GM04504 (cell line): ENCODE data around the gene NAV2.

Experiments used
- DNase-seq: peaks from one replicate; pipeline ENCODE4 v3.0.0-alpha.2; 2012; ENCODE audit warnings: low read depth

NAV2 gene

GRCh38 chr11:19976281-19976941 is 263.8 kb downstream of the NAV2 start:
- no peak for DNase-seq

DNA sequence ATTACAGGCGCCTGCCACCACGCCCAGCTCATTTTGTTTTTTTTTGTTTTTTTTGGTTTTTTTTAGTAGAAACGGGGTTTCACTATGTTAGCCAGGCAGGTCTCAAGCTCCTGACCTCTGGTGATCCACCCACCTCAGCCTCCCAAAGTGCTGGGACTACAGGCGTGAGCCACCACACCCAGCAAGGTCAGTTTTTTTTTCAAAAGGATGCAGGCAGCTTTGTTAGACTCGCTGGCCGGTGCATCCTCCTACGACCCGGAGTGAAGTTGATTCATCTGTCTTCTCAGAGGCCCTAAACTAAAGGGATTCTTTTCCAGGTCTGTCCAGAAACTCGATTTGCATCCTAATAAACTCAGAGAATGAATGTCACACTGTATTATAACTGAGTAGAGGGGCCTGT is 265.3 kb downstream of the NAV2 start:
- DNase-seq: no peak

- DNase-seq: peak; percentile 62
These were observed 266.3 kb downstream of the NAV2 start for GRCh38 chr11:19978668-19979518.

DNA sequence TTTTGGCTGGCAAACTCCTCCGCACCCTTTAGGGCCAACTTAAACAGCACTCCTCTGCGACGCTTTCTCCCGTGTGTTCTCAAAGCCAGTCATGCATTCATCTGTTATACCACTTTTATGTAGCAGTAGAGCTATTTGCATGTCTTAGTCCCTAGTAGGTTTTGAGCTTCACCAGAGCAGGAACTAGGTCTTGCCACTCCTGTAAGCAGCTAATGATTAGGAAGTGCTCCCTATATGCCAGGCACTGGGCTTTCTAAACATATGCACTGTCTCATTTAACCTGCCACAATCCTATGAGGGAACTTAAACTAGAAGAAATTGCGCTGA is 266.8 kb downstream of the NAV2 start:
- DNase-seq: no peak

GRCh38 chr11:19980388-19980787 is 267.8 kb downstream of the NAV2 start:
- no peak for DNase-seq

DNA sequence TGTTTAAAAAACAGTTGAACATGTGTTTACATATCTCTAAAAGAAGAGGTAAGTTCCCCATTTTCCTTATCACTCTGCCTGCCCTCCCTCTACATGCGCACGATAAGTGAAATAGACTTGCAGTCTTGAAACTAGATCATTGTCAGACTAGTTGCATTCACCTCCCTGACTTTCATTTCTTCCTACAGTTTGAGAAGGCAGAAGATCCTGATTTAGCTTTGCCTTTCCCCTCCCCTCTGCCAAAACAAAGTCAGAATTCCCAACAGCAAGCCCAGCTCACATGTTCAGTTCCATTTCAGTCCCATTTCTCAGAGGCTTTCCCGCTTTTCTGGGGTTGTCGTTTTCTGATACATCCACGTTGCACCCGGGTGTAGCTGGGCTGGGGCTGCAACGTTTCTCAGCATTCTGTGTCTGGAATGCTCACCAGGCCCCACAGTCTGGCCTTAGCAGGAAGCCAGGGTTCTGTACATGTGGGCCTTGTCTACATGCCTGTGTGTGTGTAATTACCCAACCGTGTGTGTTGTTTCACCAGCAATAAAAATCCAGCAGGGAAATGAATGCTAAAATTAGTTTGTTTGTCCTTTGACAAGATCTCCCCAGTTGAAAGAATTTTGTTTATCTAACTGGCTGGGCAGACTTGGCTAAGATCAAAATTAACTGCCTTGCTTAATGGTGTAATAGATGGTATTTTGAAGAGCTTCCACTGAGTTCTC is 268.5 kb downstream of the NAV2 start:
- peak; percentile 61 for DNase-seq

GRCh38 chr11:19982774-19983495 is 270.3 kb downstream of the NAV2 start:
- no peak for DNase-seq

- DNase-seq: no peak
These were observed 271.6 kb downstream of the NAV2 start for GRCh38 chr11:19984048-19984742.

DNA sequence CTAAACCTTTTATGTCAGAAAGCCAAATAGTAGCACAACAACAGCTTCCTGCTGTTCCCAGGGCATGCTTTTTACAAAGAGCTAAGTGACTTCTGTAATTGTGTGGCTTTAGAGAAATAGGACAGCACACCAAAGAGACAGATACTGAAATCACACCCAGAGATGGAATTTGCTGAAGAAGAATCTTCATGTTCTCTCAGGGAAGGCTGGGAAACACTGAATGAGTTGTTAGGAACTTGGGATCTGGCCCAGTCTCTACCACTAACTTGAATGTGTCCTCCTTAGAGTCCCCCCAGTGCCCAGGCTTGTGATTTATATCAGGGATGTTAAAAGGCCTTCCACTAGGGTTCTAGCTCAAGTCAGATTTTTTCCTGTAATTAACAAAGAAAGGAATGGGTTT is 272.5 kb downstream of the NAV2 start:
- DNase-seq: no peak

GRCh38 chr11:19987331-19987801 is 274.7 kb downstream of the NAV2 start:
- DNase-seq: no peak

DNA sequence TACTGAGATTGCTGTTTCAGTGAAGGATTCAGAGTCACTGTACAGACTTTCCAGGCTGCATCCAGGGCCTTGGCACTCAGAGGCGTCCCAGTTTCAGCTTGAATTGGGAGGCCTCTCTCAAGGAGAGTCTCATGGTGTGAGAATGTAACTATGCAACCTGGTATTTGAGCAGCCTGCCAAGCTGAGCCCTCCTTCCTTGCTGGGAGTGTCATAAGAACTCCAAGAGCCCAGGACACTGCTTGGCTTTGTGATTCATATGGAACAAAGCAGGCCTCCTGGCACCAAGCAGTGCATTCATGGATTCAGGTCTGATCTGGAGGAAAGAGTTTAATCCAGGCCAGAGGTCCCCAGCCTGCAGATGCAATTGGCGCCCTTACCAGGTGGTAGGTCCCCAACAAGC is 276.0 kb downstream of the NAV2 start:
- DNase-seq: peak; percentile 88

DNA sequence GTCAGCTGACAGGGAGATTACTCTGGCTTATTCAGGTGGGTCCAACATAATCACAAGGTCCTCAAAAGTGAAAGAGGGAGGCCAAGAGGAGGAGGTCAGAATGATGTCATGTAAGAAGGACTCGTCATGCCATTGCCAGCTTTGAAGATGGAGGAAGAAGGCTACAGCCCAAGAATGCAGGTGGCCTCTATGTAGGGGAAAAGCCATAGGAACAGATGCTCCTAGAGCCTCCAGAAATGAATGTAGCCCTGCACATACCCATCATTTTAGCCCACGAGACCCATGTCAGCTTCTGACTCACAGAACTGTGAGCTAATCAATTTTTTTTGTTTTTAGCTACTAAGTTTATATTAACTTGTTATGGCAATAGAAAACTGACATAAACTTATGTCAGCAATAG is 276.6 kb downstream of the NAV2 start:
- no peak for DNase-seq

GRCh38 chr11:19992162-19992561 is 279.5 kb downstream of the NAV2 start:
- no peak for DNase-seq

GRCh38 chr11:19992998-19993397 is 280.4 kb downstream of the NAV2 start:
- DNase-seq: no peak

DNA sequence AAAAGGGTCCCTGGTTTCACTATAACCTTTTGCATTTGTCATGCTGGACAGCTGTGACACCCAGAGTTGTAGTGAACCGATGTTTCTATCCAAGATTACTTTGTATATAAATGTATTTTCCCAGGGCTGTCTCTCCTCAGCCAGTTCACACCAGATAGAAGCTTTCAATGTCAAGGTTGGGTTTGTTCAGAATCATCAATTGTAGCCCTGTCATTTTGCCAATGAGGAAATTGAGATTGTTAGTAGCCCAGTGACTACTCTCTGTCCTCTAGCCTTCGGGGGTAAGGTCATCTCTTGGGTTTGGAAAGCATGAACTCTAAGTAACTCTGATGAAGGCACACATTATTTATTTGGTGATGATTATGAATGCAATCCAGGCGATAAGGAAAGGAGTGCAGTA is 282.0 kb downstream of the NAV2 start:
- DNase-seq: no peak

GRCh38 chr11:19995145-19995544 is 282.5 kb downstream of the NAV2 start:
- peak; percentile 48 for DNase-seq

- no peak for DNase-seq
These were observed 283.9 kb downstream of the NAV2 start for GRCh38 chr11:19996571-19996970.

DNA sequence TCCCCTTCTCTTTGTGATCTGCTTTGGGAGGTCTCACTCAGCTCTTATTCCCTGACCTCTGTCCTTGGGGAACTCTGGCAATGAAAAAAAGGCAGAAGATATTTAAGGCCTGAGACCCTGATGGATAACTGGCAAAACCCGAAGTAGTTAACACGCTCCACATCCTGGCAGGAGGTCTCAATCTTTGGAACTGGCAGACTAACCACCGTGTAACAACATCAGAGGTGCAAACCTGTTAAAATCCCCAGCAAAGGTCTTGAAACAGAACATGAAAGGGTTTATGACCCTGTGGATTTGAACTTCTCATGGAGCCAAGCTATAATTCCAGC is 287.3 kb downstream of the NAV2 start:
- no peak for DNase-seq

- no peak for DNase-seq
These were observed 287.9 kb downstream of the NAV2 start for GRCh38 chr11:20000351-20001134.

DNA sequence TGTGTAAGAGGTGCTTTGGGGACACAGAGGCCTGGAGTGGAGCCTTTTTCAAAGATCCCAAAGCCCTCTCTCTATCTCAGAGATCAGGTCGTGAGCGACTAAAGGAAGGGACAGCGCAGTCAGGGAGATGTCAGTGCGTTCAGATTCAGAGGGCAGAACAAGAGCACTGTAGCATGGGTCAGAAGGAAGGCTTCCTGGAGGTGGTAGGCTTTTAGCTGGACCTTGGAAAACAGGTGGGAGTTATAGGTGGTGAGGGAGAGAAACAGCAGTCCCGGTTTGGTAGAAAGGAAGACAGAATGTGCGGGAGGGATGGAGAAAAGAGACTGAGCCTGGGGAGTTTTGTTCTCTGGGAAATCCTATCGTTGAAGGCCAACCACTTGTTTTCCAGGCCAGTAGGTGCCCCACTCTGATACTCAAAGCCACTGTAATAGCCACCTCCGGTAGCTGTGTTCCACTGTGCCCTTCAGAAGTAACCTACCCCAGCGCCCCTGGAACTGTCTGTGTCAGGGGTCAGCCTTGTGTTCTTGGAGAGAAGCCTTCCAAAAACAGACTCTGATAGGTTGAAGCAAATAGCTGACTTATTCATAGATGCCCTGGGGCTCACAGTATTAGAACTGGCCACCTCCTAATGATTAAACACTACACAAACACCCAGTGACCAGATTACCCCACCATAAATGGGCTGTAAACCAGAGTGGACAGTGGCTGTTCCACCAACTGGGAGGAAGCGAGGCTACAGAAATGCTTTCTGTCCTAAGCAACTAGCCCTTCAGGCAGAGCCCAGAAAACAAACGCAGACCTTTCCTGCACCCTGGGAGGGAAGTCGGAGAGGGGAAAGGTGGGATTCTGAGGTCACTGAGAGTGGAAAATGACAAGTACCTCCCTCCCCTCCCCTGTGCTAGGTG is 289.9 kb downstream of the NAV2 start:
- no peak for DNase-seq
